Stimulated activated CD8-positive, alpha-beta memory T cell treated with anti-CD3 and anti-CD28 coated beads, Interleukin-4, amount 100 ng/mL, for 4 hours (primary cell): ENCODE results near the gene KCNIP4.

Source experiments
- DNase-seq, 2 donors: peaks; one replicate each; pipeline ENCODE4 v3.0.0-alpha.2; 2020; ENCODE audit warnings: low read depth in 2 of 2, low spot score in 1 of 2

KCNIP4 gene

DNA sequence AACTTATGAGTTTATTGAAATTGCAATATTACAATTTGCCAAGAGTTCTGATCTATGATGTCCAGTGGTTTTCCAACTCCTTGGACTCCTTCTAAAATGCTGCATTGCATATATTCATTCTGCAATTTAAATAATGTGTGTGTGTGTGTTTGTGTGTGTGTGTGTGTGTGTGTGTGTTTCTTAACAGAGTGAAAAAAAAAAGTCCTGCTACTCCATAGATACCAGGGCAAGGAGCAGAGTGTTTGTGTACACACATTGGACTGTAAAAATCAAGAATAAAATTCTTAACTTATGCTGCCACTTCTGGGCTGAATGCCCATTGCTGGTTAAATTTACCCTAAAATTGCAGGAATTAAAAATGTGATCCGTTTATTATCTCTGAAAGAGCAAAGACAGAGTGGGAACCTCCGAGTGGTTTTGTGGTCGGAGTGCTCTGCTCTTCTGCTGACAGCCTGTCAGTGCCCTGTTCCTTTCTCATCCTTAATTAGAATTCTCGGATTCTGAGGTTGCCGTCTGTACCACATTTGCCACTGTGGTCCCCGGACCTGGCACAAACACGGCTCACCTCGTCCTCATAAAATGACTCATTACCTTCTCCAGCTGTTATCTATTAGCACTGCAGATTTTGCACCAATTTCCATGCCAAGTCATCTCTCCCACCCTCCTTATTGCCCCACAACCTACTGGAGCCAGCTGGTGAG is 355.5 kb downstream of the KCNIP4 start:
- no peak for DNase-seq

DNA sequence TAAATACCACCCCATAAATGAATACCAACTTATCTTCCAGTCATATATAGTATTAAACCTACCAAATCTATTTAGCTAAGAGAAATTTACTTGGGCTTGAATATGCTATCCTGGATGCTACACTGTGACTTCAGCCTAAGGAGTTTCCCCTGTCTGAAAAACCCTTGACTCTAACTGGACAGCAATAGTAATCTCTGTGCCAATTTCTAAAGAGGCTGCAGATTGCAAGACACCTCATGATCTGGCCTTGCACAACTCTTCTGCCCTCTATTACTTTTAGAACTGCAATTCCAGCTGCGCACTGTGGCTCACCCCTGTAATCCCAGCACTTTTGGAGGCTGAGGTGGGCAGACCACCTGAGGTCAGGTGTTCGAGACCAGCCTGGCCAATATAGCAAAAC is 371.5 kb downstream of the KCNIP4 start:
- DNase-seq: no peak

DNA sequence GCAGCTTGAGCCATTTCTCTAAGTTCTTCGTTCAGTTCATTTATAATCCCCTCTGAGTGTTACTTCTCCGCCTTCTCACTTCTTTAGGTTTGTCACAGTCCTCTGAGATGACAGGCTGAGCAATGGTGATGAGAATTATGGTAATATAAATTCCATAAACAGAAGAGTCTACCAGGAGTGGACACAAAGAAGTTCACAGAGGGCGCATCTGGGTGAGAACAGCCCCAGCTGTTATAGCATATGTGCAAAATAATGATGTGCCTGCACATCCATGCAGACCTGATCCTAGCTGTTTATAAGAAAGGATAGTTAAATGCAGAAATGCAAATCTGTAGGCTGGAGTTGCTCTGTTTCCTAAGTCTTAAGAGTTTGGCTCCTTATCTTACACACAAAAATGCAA is 377.5 kb downstream of the KCNIP4 start:
- DNase-seq: no peak

DNA sequence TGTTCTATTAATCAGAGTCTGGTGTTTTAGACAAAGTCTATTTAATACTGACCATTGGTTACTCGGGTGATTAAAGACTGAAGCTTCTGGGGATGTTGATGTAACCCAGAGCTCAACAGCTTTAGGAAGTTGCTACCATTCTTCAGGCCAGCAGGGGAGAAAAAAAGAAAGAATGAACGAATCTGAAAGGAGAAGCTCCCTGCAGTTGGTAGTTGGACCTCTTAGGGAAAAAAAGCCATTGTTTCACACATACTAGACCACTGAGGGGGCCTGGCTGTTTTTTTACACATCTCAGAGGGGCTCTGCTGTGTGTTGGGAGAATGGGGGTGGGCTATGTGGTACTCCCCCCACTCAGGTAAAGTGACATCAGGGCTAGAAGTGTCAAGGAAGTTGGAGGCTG is 378.9 kb downstream of the KCNIP4 start:
- no peak for DNase-seq

DNA sequence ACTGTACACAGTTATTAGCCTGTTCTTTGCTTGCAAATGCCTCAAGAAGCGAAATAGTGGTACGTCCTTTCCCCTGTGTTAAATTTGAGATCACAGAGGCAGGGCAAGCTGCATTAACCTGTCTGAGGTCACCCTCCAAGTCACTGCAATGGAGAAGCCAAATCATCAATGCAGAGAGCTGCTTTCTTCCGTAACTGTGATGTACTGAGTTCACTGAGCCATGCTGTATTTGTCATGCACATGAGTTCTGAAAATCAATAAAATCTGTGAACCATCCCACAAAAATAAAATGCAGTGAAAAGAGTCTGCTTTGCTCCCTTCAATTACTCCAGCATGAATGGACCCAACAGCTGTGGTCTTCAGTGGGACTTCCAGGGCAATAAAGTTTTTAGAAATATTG is 393.5 kb downstream of the KCNIP4 start:
- DNase-seq: no peak

DNA sequence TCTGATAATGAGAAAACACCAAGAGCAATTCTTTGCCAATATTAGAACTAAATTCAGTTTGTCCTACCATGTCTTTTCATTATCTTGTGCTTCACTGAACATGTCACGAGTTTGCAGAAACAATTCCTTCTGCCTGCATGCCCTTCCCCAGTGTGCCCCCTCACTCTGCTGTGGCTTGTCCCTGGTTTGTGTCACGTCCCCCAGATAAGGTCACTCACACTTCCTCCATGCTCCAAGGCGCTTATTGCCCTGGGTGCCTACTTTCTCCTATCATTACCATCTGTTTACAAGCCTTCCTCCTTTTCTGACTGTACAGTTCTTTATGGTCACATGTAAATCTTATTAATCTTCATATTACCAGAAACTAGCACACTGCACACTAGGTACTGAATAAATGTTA is 394.1 kb downstream of the KCNIP4 start:
- no peak for DNase-seq

DNA sequence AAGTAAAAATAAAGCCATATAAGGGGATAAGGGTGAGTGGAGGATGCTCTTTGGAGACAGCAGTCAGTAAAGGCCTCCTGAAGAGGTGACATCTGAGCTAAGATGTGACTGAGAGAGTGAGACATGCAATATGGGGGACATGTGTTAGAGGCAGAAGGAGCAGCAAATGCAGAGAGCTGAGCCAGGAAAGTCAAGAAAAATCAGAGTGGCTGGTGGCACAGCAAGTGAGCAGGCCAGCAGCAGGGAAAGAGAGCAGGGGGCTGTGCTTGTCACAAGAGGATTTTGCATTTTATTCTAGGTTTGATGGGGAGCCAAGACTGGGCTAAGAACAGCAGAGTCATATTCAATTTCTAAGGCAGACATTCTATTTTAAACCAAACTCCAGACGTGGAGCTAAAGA is 394.5 kb downstream of the KCNIP4 start:
- no peak for DNase-seq

DNA sequence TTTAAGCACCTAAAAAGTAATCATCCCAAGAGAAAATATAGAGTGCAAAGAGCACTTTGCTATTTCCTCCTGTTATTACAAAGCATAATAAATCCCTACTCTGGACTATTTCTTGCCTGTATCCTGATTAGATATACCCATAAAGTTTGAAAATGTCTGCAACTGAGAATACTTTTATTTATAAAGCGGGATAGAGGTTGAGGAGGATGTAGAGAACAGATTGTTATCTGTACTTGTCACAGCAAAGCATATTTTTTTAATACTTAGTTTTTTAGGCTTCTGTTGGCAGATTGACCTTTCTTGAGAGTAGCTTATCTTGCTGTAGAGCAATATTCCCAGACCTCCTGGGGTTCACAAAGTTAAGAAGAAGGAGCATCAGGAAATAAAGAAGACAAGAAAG is 396.1 kb downstream of the KCNIP4 start:
- DNase-seq: no peak

DNA sequence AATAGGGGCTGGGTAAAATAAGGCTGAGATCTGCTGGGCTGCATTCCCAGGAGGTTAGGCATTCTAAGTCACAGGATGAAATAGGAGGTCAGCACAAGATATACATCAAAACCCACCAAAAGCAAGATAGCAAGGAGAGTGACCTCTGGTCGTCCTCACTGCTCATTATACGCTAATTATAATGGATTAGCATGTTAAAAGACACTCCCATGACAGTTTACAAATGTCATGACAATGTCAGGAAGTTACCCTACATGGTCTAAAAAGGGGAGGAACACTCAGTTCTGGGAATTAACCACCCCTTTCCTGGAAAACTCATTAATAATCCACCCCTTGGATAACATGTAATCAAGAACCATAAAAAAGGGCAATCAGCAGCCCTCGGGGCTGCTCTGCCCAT is 403.6 kb downstream of the KCNIP4 start:
- no peak for DNase-seq

DNA sequence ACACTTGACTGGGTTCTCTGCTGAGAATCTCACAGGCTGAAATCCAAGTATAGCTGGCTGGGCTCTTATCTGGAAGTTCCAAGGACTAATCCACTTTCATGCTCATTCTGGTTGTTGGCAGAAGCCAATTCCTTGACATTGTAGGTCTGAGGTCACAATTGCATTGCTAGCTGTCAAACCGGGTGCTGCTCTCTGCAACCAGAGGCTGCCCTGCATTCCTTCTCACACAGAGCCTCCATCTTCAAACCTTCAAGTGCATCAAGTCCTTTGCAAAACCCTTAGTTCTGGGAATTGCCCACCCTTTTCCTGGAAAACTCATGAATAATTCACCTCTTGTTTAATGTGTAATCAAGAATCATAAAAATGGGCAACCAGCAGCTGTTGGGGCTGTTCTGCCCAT is 404.2 kb downstream of the KCNIP4 start:
- DNase-seq: no peak

DNA sequence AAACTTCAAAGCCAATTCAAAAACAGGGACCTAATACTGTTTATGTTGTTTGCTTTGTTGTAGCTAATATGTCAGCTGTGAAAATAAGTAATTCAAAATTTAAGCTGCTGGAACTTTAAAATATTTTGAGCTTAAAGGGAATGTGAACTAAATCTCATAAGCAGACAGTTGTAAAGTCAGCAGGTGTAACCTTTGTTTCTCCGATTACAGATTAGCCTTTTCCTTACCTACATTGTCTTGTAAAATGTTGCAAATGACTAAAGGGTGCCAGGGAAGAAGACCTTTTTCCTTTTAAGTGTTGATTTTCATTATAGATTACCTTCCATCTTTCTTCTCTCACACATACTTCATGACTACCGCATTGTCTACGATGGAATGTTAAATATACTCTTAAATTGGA is 405.1 kb downstream of the KCNIP4 start:
- DNase-seq: no peak

DNA sequence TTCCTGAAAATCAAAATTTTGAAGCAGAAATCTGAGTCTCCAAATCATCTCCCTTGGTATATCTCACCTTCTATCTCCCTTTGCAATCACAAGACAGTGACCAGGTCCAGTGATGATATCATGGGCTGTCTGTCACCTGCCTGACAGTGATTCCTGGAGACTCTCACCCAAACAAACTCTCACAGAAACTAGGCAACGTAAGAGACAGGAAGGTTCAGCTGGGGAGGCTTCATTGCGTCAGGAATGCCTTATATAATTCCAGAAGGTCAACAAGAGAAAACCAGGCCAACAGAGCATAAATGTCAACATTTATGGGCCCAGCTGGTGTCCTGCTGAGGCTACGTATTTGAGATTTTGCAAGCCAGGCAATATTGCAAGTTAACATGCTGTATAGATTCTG is 412.7 kb downstream of the KCNIP4 start:
- DNase-seq: no peak

DNA sequence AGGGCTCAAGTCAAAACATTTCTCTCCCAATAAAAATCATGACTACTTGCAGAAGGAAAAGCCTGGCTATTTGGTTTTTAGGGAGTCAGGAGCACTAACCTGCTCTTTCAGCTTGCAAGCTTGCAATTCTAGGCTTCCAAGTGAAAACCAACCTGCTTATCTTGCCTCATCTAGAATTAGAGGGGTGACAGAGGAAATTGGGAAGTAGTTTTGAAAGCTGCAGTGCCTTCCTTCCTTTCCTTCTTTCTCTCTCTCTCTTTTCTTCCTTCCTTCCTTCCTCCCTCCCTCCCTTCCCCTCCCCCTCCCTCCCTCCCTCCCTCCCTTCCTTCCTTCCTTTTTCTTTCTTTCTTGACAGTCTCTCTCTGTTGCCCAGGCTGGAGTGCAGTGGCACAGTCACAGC is 417.5 kb downstream of the KCNIP4 start:
- no peak for DNase-seq

DNA sequence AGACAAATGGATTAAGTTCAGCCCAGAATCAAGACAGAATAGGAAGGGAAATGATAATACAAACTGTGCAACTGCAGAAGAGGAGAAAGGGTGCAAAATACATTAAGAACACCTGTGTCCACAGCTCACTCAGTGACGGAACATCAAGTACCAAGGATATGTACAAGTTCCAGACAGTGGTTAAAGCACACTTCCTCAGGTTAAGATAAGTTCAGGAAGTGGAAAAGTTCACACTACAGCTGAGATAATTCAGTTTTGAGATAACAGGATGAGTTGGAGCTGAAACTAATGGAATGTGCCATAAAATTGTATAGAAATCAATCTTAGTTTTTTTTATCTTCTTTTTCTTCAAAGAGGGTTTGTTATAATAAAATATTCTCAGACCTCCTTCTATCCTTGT is 419.4 kb downstream of the KCNIP4 start:
- no peak for DNase-seq

DNA sequence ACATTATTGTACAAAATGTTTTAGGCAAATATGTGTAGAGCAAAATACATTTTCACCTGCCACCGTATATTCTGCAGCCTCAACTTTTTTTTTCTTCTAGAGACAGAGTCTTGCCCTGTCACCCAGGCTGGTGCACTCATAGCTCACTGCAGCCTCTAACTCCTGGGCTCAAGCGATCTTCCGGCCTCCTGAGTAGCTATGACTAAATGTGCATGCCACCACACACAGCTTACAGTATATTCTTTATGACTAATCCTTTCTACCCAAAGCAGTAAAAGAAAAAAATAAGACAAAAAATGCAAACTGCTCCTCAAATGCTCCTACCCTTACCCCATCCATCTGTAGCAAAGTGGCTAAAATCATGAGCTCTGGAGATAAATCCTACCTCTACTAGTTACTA is 426.3 kb downstream of the KCNIP4 start:
- no peak for DNase-seq

DNA sequence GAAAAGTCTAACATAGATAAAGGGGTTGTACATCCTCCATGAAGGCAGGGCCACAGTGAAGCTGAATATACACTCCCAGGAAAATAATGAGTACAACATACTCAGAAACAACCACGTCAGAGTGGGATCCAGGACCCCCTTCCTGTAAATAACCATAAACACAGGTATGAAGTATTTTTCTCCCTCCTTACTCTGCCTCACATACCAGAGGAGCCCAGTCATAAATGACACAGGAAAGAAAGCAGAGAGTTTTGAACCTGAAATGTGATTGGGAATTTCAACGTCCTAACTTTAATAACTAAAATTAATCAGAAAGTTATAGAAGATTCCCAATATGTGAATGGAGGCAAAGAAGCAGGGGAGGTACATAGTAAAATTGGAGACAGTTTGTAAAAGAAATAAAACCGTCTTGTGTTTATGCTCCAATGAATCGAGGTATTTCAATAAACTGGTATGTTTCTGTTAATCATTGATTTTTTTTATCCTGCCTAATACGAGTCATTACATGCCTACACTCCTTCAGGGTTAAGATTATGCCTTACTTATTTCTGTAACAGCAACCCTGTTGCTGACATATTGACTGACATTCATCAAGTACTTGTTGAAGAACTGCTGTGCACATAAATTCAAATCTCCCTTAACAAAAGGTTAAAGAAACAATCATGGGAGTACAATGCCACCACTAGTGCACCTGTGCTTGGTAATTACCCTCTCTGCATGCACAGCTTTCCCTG is 431.3 kb downstream of the KCNIP4 start:
- DNase-seq: no peak

DNA sequence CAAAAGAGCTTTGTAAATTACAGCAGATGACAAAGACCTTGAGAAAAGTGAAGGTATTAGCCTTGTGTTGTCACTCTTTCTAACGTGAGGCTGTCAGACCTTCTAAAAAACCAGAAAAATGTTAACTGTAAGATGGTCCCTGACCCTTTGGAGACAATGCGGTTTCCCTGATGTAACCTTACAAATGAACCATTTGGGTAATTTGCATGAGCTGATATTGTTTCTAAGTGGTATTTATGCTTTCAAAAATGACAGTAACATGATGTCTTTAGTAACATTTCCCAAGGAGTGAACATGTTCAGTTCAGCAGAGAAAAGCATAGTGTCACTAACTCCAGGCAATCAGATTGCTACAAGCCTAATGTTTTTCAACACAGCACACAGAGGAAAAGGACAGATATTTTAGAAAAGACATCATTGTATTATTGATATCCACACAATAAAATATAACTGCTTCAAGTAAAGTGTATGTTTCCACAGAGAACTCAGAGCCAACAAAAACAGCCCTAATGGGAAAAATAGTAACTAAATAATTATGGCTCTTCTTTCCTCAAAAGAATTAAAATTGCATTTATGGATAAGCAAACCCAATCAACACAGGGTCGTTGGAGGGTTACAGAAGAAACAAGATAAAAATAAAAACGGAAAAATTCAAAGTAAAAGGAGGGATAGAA is 434.4 kb downstream of the KCNIP4 start:
- DNase-seq: no peak

DNA sequence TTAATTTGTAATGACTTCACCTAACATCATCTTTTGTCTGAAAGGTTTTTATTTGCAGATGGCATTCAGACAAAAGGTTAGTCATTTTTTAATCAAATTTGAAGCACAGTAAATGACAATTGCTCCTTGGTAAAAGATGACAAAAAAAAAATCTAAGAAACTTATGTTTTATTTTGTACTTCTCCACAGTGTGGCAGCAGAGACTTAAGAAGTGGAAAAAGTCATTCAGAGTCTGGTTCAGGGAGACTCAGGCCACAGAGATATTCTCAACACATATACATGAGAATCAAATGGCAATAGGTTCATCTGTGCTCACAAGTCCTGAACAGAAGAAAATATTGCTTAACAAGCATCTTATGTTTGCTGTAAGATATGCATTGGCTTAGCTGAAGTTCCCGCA is 436.2 kb downstream of the KCNIP4 start:
- no peak for DNase-seq

DNA sequence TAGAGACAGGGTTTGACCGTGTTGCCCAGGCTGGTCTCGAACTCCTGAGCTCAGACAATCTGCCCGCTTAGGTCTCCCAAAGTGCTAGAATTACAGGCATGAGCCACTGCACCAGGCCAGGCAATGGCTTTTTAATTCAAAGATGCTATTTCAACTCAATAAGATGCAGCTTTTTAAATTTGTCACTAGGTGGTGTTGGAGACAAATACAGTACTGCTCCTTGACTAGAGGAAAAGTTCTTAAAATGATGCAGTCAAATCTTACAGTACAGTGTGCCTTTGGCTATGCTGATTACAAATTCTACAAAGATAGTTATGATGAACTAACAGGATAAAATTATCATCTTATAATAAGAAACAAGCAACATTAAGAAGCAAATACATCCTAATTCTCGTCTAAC is 441.1 kb downstream of the KCNIP4 start:
- DNase-seq: no peak

DNA sequence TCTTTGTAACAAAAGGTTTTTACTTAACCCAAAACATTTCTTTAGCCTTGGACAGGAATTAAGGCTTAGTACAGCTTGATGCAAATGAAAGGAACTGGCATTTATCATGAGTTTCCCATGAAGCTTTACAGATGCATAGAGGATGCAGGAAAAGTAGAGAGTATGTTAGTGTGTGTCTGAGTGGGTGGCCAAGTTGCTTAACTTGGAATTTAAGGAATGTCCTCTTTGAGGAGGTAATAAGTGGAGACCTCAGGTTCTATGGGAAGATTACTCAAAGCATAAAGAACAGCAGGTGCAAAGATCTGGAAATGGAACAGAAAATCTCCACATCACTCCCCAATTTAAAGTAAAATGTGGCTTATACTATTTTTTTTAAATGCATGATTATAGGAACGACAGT is 457.9 kb downstream of the KCNIP4 start:
- no peak for DNase-seq

DNA sequence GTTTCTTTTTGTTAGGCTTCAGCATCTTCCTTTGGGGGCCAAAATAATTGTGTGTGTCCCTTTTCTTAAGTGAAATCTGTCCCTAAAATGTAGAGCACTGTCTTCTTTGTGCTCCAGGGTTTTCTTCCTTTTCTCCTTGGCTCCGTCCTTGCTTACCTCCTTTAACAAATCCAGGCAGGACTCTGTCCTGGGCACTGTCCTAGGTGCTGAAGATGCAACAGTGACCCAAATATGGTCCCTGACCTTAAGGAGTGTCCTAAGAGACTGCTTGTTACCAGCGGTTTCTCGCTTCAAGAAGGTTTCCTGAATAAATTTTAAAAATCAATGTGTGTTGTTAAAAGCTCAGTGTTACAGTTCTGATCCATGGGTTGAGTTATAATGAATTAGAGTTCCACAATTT is 471.8 kb downstream of the KCNIP4 start:
- DNase-seq: no peak

DNA sequence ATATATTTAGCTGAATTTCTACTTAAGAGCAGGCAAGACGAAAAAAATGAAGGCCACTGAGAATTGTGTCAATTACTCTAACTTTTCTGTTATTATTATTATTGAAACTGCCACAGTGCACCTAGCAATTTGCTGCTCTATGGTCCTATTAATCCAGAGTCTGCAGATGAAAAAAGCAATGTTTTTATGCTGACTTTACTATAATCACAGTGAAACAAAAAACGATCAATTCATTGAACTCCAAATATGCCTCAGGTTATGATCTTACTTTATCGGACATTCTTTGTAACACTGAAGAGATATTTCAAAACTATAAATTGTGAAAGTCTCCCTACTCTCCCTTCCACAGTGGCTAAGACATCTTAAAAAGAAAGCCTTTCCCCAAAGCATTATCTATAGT is 474.4 kb downstream of the KCNIP4 start:
- no peak for DNase-seq

DNA sequence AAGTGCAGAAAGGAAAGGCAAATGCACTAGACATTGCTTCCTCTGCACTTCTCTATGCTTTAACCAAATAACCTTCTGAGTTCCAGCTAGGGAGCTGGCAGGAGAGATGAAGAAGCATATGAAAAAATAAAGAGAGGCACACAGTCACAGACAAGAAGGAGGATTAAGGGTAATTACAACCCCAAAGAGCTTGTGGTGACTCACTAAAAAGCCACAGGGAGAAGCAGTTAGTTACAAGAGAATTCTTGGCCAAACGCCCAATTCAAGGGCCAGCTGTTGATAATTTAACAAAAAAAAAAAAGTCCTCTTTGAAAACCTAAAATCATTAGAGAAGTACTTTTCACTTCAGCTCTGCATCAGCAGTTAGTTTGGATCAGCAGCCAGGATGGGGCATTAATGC is 478.0 kb downstream of the KCNIP4 start:
- no peak for DNase-seq
